ENCODE results near the gene MSI2.

The MSI2 gene

DNA sequence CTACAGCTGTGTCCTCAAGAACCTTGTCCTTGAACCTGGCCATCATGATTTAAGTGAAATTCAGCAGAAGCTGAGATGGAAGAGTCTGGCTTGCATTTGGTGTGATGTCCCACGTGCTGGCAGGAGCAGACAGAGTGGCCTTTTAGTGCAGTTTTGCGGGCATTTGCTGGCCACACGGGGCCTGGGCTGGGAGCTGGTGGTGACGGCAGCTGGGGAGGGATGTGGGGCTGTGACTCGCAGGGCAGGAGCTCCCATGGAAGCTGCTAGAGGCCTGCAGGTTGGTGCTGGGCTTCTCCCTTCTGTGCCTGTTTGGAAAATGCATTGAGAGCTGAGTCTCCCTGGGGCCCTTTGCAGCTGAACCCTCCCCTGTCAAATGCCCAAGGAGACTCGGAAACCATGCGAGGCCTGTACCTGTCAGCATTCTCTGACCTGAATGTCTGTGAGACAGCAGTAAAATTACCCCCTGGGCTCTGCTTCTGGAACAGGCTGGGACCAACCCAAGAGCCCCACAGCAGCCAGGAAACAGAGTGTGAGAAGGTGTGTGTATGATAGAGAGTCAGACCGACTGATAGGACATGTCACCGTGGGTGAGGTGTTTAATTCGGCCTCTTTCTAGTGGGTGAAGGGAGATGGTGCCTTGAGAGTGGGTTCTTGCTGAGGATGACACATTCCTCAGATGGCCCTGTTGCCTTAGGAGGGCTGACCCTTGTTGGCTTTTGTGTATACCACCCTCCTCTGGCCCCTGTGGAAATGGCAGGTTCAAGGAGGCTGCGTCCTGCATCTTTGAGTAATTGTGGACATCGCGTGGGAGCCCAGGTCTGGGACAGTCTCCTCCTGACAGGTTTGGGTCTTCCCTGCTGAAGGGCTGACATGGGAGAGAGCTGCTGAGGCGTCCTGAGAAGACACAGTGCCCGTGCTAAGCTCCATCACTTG, 145.5 kb downstream of the MSI2 start:
- no peak for DNase-seq

GRCh38 chr17:57402681-57403180, 146.4 kb downstream of the MSI2 start:
- no peak for DNase-seq

DNA sequence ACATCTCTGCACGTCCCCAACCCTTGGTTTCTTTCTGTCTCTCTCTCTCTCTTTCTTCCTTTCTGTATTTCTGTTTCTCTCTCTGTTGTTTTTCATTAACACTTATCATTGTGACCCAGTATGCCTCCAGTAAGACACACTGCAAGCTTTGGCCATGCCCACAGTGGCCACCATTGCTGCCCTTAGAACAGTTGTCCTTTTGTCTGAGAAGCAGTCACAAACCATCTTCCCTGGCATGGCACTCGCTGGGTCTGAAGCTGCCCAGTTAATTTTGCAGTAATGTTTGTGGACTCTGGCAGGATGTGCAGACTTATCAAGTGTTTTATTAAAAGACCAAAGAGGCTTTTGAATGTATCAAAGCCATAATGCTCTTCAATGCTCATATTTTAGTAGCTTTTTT, 146.9 kb downstream of the MSI2 start:
- DNase-seq = no peak

GRCh38 chr17:57404073-57404472, 147.8 kb downstream of the MSI2 start:
- peak; percentile 8 to 36 for DNase-seq

DNA sequence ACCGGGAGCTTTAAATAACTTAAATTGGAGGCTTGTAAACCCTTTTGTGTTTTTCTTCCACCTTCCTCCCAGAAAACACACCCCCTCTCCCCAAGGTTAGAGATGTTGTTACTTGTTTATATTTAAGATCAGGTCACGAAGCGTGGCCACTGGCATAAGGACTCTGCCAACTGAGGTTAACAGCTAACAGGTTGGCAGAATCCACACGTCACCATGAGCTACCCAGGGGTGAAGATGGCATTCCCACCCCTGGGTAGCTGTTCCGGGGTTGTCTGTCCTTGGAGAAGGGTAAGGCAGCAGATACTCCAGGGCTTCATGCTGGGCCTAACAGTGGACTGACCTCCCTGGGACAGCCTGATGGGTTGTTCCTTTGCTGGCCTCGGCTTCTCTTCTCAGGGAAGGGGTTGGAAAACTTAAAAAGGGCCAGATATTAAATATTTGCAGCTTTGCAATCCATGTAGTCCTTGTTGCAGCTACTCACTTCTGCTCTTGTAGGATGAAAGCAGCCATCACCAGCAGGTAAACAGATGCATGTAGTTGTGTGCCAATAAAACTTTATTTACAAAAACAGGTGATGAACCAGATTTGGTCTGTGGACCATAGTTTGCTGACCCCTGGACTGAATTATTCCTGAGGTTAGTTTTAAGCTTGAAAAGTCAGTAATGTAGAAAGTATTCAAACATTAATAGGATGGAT, 148.6 kb downstream of the MSI2 start:
- no peak for DNase-seq

DNA sequence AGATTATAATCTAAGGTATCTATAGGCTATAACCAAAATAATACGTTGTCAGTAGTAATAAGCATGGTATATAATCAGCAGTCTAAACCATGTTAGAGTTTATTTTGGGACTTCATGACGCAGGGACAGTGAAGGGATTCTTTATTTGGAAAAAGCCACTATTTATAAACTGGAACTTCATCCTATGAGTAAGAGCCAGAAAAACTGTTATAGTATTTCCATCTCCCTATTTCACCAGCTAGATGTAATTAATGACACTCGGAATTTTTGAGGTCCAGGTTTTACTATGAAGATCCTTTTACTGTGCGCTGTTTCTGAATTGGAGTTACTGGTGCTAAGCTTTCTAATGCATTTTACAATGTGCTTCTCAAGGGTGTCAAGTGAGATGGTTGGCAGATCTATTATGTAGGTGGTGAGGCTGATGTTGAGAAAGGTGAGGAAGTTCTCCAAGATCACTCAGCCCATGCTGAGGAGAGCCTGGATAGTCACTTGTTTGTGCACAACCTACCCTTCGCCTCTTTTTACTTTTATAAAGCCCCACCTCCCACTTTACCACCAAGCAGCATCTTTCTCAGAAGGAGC, 149.3 kb downstream of the MSI2 start:
- no peak for DNase-seq

DNA sequence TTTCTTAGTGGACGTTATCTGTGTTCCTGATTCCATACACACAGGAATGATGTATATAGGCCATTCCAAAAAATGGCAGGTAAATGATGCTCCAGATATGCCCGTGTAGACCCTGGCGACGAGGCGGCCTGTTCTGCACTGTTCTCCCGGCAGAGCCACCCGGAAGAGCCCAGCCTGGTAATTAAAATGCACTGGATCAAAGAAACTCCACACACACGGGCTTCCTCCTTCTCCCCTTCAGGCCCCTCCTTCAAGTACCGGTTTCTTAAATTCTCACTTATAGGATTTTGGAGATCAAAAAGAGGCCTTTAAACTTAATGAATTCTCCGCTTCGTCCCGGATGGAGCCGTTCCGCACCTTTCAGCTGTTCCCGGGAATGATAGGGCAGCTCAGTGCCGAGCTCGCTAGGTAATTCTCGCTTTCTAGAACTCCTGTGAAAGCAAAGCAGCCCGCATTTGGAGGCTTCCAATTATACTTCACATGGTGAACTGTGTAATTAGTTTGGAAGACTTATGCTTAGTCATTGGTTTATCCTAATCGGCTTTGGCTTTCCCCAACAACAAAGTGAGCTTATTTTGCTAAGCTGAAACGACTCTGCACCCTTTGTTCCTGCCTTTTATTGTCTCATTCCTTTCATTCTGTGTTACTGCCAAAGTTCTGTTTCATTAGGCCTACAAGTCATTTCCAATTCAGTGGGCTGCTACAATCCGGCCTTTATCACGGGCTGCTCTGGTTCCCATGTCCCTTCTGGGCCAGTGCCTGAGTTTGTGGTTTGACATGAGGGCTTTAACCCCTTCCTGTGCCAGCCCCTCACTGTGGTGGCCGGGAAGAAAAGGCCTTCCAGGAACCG, 150.0 kb downstream of the MSI2 start:
- DNase-seq = no peak

DNA sequence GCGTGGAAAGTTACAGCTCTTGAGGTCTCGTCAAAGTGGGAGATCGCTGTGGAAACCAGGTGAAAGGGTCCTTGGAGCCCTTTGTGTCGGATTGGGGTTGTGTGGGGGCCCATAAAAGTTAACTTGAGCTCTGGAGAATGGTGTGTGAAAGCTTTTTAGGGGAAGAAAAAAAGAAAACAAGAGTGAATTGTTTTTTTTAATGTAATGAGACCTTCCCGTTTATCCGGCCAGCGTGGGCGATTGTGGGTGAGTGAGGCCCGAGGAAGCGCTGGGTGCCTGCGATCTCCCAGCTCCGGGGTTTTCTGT, 150.6 kb downstream of the MSI2 start:
- DNase-seq = no peak

DNA sequence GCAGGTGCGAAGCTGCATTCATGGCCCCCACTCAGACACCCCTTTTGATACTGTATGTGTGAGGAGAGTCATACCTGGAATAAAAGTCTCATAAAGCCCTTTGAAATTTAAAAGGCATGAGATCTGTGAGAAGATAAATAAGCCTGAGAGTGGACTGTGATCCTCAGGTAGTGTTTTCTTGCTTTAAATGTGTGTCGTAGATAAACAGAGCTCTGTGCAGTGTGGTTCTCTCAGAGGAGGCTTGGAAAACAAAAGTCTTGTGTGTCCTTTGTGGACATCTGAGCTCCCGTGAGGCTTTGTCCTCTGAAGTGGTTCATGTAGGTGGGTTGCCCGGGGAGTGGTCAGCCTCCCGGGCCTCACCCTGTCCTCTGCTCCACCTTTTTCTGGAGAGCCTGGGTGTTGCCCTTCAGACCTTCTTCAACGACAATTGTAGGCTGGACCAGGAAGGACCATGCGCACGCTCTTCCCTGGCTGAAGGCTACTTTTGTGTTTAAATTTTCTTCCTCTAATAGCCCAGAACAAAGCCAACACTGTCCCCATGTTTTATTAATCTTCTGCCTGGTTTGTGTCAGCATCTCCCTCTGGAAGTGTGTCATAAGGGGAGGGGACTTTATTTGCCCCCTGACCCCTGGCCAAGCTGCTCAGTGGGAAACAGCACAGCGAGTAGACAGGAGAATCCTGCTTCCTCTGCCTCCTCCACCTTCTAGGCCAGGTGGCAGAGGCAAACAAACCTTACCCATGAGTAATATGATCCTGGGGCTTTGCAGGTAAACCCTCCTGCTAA, 151.2 kb downstream of the MSI2 start:
- DNase-seq = no peak

DNA sequence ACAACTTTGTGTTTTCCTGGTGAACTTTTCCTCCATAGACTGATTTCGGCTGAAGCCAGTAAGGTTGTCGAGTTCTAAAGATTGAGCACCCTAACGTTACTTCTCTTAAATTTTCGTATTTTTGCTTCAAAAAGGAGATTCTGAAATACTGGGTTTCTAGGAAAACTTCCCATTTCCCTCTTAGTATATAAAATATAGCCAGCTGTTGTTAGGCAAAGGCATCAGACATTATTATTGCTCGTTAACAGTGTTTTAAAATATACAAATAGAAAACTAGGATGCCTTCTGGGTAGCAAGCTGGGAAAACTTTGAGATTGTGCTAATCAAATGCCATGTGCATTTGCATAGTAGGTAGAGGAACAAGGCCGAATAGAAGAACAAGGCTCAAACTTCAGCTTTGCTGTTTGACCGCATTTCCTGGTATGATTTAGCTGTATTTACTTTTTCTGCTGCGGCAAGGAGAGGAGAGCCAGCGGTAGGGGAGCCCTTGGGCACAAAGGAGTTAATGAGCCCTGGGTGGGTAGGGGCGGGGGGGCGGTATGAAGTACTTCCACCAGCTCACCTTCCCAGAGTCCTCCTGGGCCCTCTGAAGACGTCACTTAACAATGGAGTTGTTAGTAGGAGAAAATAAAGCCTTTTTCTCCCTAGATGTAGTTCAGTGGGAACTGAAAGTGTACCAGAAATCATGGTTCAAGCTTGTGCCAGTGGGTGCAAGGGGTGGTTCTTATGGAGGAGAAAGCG, 151.9 kb downstream of the MSI2 start:
- peak in 1 of 2 experiments; percentile 16 for DNase-seq

- no peak for DNase-seq
These were observed 153.8 kb downstream of the MSI2 start for GRCh38 chr17:57410169-57410568.

- DNase-seq = no peak
These were observed 156.3 kb downstream of the MSI2 start for GRCh38 chr17:57412520-57413096.

GRCh38 chr17:57413848-57414651, 157.7 kb downstream of the MSI2 start:
- no peak for DNase-seq

- DNase-seq = no peak
These were observed 159.5 kb downstream of the MSI2 start for GRCh38 chr17:57415751-57416207.

DNA sequence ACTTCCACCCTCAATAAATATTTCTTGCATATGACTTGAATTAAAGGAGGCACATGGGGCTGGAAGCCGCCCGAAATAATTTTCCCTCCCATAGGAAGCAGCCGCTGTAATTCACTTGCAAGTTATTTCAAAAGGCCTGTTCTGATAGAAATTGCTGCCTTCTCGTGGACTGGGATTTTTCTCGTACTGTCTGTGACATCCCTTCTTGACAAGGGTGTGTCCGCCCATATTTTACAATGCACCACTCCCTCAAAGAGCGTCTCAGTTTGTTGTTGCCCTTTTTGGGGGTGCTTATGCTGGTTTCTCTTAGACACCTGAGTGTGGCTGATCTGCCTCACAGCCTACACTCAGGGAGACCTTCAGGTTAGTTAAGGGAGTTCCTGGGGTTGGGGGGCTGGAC, 160.0 kb downstream of the MSI2 start:
- no peak for DNase-seq

- DNase-seq = no peak
These were observed 161.6 kb downstream of the MSI2 start for GRCh38 chr17:57417956-57418355.

GRCh38 chr17:57418463-57419246, 162.3 kb downstream of the MSI2 start:
- DNase-seq = no peak

DNA sequence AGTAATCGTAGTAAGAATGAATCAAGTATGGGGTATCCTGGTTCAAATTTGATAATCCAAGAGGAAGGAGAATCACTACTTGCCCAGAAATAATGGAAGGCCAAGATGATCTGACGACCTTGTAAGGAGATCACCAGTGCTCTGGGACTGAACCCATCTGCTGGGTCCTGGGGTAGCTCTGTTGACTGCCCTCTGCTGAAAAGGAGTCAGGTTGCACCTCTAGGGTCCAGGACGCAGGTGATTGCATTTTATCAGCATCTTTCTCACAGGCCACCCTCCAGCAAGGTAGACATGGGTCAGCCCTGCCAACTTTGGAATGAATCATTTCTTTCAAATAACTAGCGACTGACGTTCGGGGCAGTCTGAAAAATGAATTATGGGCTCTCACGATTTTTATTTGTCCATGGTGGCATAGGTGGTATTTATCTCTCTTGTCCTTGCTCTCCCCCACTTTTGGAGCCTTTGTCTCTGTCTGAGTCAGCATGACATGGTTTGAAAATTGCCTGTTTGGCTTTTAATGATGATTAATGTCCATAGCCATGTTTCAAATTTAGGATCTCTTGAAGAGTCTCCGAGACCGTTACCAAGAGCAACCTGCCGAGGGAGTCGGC, 163.7 kb downstream of the MSI2 start:
- DNase-seq = no peak

Data from Kasumi-1 (cell line).